Ovary (tissue), 9 donors: ENCODE data around the gene COG1. TPM values are rescaled to one million over a fixed set of nuclear protein-coding genes. Genes with fewer than 3 reads are reported as not detected.

ENCODE experiments used
- DNase-seq, 5 donors: peaks; one replicate each; pipeline ENCODE4 v3.0.0-alpha.2; 2019 to 2020
- H3K27ac ChIP-seq, 2 donors: fragments of 200-600 bp; one replicate each; pipeline versions ENCODE4 v1.5.1 to v1.8.0; 2019 to 2022
- H3K27me3 ChIP-seq: fragments of 200-600 bp; one replicate; pipeline ENCODE4 v1.8.0; 2022
- H3K36me3 ChIP-seq: fragments of 200-600 bp; sonication (generic); one replicate; pipeline ENCODE4 v1.5.1; 2019
- H3K4me1 ChIP-seq: one replicate; pipeline ENCODE4 v1.8.1; 2013; ENCODE audit warnings: mild to moderate bottlenecking, moderate library complexity; ENCODE audit not compliant: insufficient read depth
- H3K4me3 ChIP-seq: fragments of 200-600 bp; sonication (generic); one replicate; pipeline ENCODE4 v1.5.1; 2017
- H3K9me3 ChIP-seq, 2 donors: fragments of 200-600 bp in 1 of 2; sonication (generic) in 1 of 2; one replicate each; pipeline versions ENCODE4 v1.5.1 to v1.8.1; 2013 to 2019; ENCODE audit warnings: mild to moderate bottlenecking in 1 of 2, moderate library complexity in 1 of 2
- CTCF ChIP-seq, 3 donors: fragments of 450-650 bp in 2 of 3; fragments of 200-600 bp in 1 of 3; IDR thresholded peaks; one replicate each; pipeline versions ENCODE4 v1.5.1 to v1.8.0; 2016 to 2022; ENCODE audit warnings: antibody characterized with exemption in 3 of 3, mild to moderate bottlenecking in 1 of 3
- EP300 ChIP-seq: sonication (generic); formaldehyde crosslinking; IDR thresholded peaks from one replicate; pipeline ENCODE4 v1.6.1; 2017; ENCODE audit warnings: antibody characterized with exemption
- POLR2A ChIP-seq: fragments of 450-650 bp; IDR thresholded peaks from one replicate; pipeline ENCODE4 v1.6.1; 2017; ENCODE audit warnings: antibody characterized with exemption, mild to moderate bottlenecking, moderate library complexity
- WGBS, 3 donors: extraction: QIAGEN DNeasy Blood & Tissue Kit in 1 of 3; methylation state at CpG; one replicate each; pipeline versions ENCODE4 v1.1.5 to v1.1.7; 2013 to 2017; 5-methylcytosine and 5-hydroxymethylcytosine counted together
- intact Hi-C, 4 donors: fragments of 100-400 bp; cut with DNase I; formaldehyde crosslinking; loops; one replicate each; pipeline versions ENCODE4 v1.11.0 to v1.15.1; 2022 to 2023
- polyA plus RNA-seq, 2 donors: library from polyadenylated mRNA; stranded (reverse); fragments of 200-250 nt in 1 of 2; fragments of 350-450 nt in 1 of 2; fragmentation: Illumina TruSeq in 1 of 2; extraction: RNeasy Lipid Tissue Mini Kit (QIAGEN cat#74804) in 1 of 2; gene quantifications; one replicate each; pipeline ENCODE4 v1.2.3, GENCODE V29; 2013 to 2014
- total RNA-seq, 7 donors: library from RNA; depleted of rRNA in 2 of 7; stranded (reverse); fragments of >200 nt in 2 of 7; fragmentation: NEBNext Ultra II Directional in 3 of 7; extraction: Animal tissue kit (Norgen Biotek cat#: 25700) in 3 of 7; gene quantifications; one replicate each; pipeline versions ENCODE4 v1.1.0 to v1.2.4, GENCODE V29; 2016 to 2023
- donor health status: DM: no; HTN: no; CAD: no; lungs with moderate emphysema.
- donor health status: DM: no; HTN: no; CAD: no.
- donor health status: Bipolar disorder and iron deficiency.
- donor health status: DM: yes; HTN: yes; CAD: no.
- donor health status: DM: no; HTN: no; CAD: no.
- donor health status: DM: yes; HTN: yes; CAD: no.

Gene COG1
- total and polyA plus RNA-seq, 9 donors, result 22.0 to 59.1 (median 48.4) TPM

GRCh38 chr17:73227944-73228343 lies 35.1 kb downstream of the COG1 start:
- intact Hi-C loops, result no loop called here
- Histone ChIP-seq H3K9me3 (no peaks in the 10 kb centered on the region), H3K4me3 (no peak overlapping the region), H3K27ac (no peak overlapping the region), H3K4me1 (peaks cover 9% of the 10 kb centered on the region), H3K36me3 (no peaks in the 10 kb centered on the region), H3K27me3 (no peaks in the 10 kb centered on the region)
- DNase-seq, result no peak
- 42 to 59% (median 48%) methylated on average over 6 of the region's 6 CpGs for WGBS, 3 donors
- TF ChIP-seq CTCF (IDR thresholded peaks at IDR 0.05), result no peak
- TF ChIP-seq POLR2A, result no peak
- no peak for TF ChIP-seq EP300

GRCh38 chr17:73228748-73229236 lies 35.9 kb downstream of the COG1 start:
- Histone ChIP-seq H3K9me3 (no peaks in the 10 kb centered on the region), H3K36me3 (no peaks in the 10 kb centered on the region), H3K4me3 (no peak overlapping the region), H3K4me1 (peaks cover 11% of the 10 kb centered on the region), H3K27me3 (no peaks in the 10 kb centered on the region), H3K27ac (no peak overlapping the region)
- intact Hi-C loops, result no loop called here
- 0 to 6% (median 0%) methylated on average over 2 of the region's 2 CpGs for WGBS, 3 donors
- no peak for TF ChIP-seq EP300
- no peak for TF ChIP-seq POLR2A
- no peak for TF ChIP-seq CTCF (IDR thresholded peaks at IDR 0.05)
- peak in 3 of 5 donors; percentile 56 to 67 (median 59) for DNase-seq

- H3K4me1 ChIP-seq, result peaks cover 8% of the 10 kb centered on the region
- WGBS, 3 donors, result 93 to 95% (median 94%) methylated on average over 6 of the region's 6 CpGs
- H3K4me3 ChIP-seq, result no peak overlapping the region
- no peaks in the 10 kb centered on the region for H3K27me3 ChIP-seq
- TF ChIP-seq POLR2A (no peak), EP300 (no peak), CTCF (IDR thresholded peaks at IDR 0.05) (no peak)
- H3K36me3 ChIP-seq, result no peaks in the 10 kb centered on the region
- no peak for DNase-seq
- intact Hi-C loops, result loop anchor here in 2 of 4 donors (5.0 to 10.0 kb wide), 2 partner anchors 38 to 505 kb away; partner anchors contain the start of gene COG1 (in 2 of the 2)
- H3K27ac ChIP-seq, result no peak overlapping the region
- no peaks in the 10 kb centered on the region for H3K9me3 ChIP-seq
These were observed 37.2 kb downstream of the COG1 start for GRCh38 chr17:73230088-73230487.

GRCh38 chr17:73231395-73231794 lies 38.5 kb downstream of the COG1 start:
- peaks cover 8% of the 10 kb centered on the region for H3K4me1 ChIP-seq
- TF ChIP-seq CTCF (IDR thresholded peaks at IDR 0.05) (no peak), EP300 (no peak)

More at GRCh38 chr17:73231395-73231794, 38.5 kb downstream of the COG1 start:
- 0 to 1% (median 0%) methylated on average over 20 of the region's 20 CpGs for WGBS, 3 donors
- Histone ChIP-seq H3K9me3 (no peaks in the 10 kb centered on the region), H3K36me3 (no peaks in the 10 kb centered on the region), H3K27ac (peak overlapping the region in 1 of 2 donors; percentile 71), H3K4me3 (peak overlapping the region; percentile 78), H3K27me3 (no peaks in the 10 kb centered on the region)
- intact Hi-C loops, result loop anchor here in 2 of 4 donors (5.0 to 10.0 kb wide), 2 partner anchors 39 to 507 kb away; partner anchors contain the start of gene COG1 (in 2 of the 2)
- DNase-seq, result peak in 2 of 5 donors; percentile 35 to 40
